Endothelial cell of umbilical vein (primary cell): ENCODE data around the gene BNC1. TPM values are rescaled to one million over a fixed set of nuclear protein-coding genes. Genes with fewer than 3 reads are reported as not detected.
A peak's percentile ranks its signal among the peaks of the same experiment; 100 is the strongest.

ENCODE experiments used
- BruUV-seq: library from RNA; stranded (reverse); fragments of 400-500 nt; replicated peaks from 2 replicates; lab custom pipeline; 2021; lab: Mats Ljungman, UMichigan
- CTCF ChIA-PET: fragments of 300-600, 350-600 bp; sonication (Branson Sonifier 250); formaldehyde crosslinking; loops from one replicate; lab custom pipeline; 2021; ENCODE audit warnings: antibody characterized with exemption, inconsistent platforms; lab: Charles Lee
- POLR2A ChIA-PET: fragments of 300-600, 350-600 bp; sonication (Branson Sonifier 250); formaldehyde crosslinking; loops from one replicate; lab custom pipeline; 2021; ENCODE audit warnings: antibody characterized with exemption, inconsistent platforms; lab: Charles Lee
- DNase-seq: peaks from one replicate; pipeline ENCODE4 v3.0.0-alpha.2; 2011; ENCODE audit warnings: low read depth, low spot score
- FAIRE-seq: peaks from 2 replicates; lab custom pipeline; 2011; peaks lifted over from hg19 to GRCh38; lab: Jason Lieb, UNC
- H2AFZ ChIP-seq: 2 replicates; pipeline ENCODE4 v1.6.0; 2012; ENCODE audit warnings: low read depth, low read length, control low read depth, inconsistent platforms
- H3K27ac ChIP-seq: 2 replicates; pipeline ENCODE4 v1.5.1; 2011; ENCODE audit warnings: low read depth, mild to moderate bottlenecking, control low read depth, low read length, moderate library complexity; ENCODE audit not compliant: insufficient read depth
- H3K27me3 ChIP-seq, 2 experiments: 2 replicates each; pipeline versions ENCODE4 v1.6.0 to v1.6.1; 2011; ENCODE audit warnings: low read length in 2 of 2, mixed read lengths in 1 of 2; ENCODE audit not compliant: control insufficient read depth in 2 of 2, insufficient read depth in 2 of 2
- H3K36me3 ChIP-seq, 2 experiments: 2 replicates in 1 of 2; 3 replicates in 1 of 2; pipeline ENCODE4 v1.5.1; 2011; ENCODE audit warnings: low read length in 2 of 2, mild to moderate bottlenecking in 1 of 2, moderate library complexity in 1 of 2; ENCODE audit not compliant: control insufficient read depth in 2 of 2, insufficient read depth in 2 of 2; ENCODE audit errors: extremely low read depth in 1 of 2
- H3K4me1 ChIP-seq: 3 replicates; pipeline ENCODE4 v1.5.1; 2011; ENCODE audit warnings: mild to moderate bottlenecking, low read length; ENCODE audit not compliant: control insufficient read depth, insufficient read depth; ENCODE audit errors: extremely low read depth
- H3K4me2 ChIP-seq: 2 replicates; pipeline ENCODE4 v1.6.1; 2011; ENCODE audit warnings: low read length, control low read depth, mixed read lengths; ENCODE audit not compliant: insufficient read depth
- H3K4me3 ChIP-seq, 3 experiments: fragments of 200-600 bp in 1 of 3; sonication (generic), shearing (Covaris generic) in 1 of 3; replicated peaks in 1 of 3; 2 replicates each; pipeline ENCODE4 v1.5.1; 2011 to 2016; ENCODE audit warnings: control low read depth in 3 of 3, low read length in 3 of 3, mild to moderate bottlenecking in 2 of 3, inconsistent platforms in 1 of 3, low read depth in 1 of 3, moderate library complexity in 1 of 3; ENCODE audit not compliant: insufficient read depth in 1 of 3
- H3K79me2 ChIP-seq: 2 replicates; pipeline ENCODE4 v1.6.0; 2012; ENCODE audit warnings: low read length, inconsistent platforms; ENCODE audit not compliant: control insufficient read depth, insufficient read depth
- H3K9ac ChIP-seq: replicated peaks from 2 replicates; pipeline ENCODE3; 2011; ENCODE audit warnings: low read length, control low read depth; ENCODE audit not compliant: insufficient read depth; ENCODE audit errors: extremely low read depth
- H3K9me1 ChIP-seq: replicated peaks from 3 replicates; pipeline ENCODE4 v1.6.0; 2011; ENCODE audit warnings: mild to moderate bottlenecking, low read length; ENCODE audit not compliant: control insufficient read depth, insufficient read depth; ENCODE audit errors: extremely low read depth
- H3K9me3 ChIP-seq: replicated peaks from 2 replicates; pipeline ENCODE4 v1.5.1; 2012; ENCODE audit warnings: low read length, inconsistent platforms; ENCODE audit not compliant: control insufficient read depth, insufficient read depth
- H4K20me1 ChIP-seq: replicated peaks from 2 replicates; pipeline ENCODE3; 2011; ENCODE audit warnings: mild to moderate bottlenecking, low read length; ENCODE audit not compliant: control insufficient read depth, insufficient read depth; ENCODE audit errors: extremely low read depth
- CTCF ChIP-seq, 2 donors: IDR thresholded peaks; 1 replicate in 1 of 2; 2 replicates in 1 of 2; pipeline ENCODE4 v1.5.1; 2011; ENCODE audit warnings: low read length in 2 of 2, mild to moderate bottlenecking in 2 of 2, moderate library complexity in 2 of 2, control low read depth in 1 of 2, inconsistent platforms in 1 of 2, low read depth in 1 of 2; ENCODE audit not compliant: insufficient read depth in 1 of 2; ENCODE audit errors: extremely low read depth in 1 of 2
- GATA2 ChIP-seq: IDR thresholded peaks from 2 replicates; pipeline ENCODE4 v1.7.0; 2011; ENCODE audit warnings: low read depth, mild to moderate bottlenecking, moderate library complexity, mixed read lengths, low read length; ENCODE audit not compliant: insufficient read length, insufficient read depth
- JUN ChIP-seq: IDR thresholded peaks from 2 replicates; pipeline ENCODE4 v1.6.1; 2011; ENCODE audit warnings: borderline replicate concordance, low read depth; ENCODE audit not compliant: insufficient read length, insufficient read depth
- POLR2A ChIP-seq: IDR thresholded peaks from 2 replicates; pipeline ENCODE4 v1.6.1; 2012; ENCODE audit warnings: low read depth, mild to moderate bottlenecking, control low read depth, low read length
- POLR2AphosphoS5 ChIP-seq: IDR thresholded peaks from 2 replicates; pipeline ENCODE4 v1.6.1; 2012; ENCODE audit warnings: low read depth, mild to moderate bottlenecking, control low read depth, low read length, moderate library complexity; ENCODE audit not compliant: insufficient read depth
- dilution Hi-C: fragments of 300-500 bp; cut with MboI; formaldehyde crosslinking; loops from one replicate; pipeline ENCODE4 v1.15.0; 2019; ENCODE audit warnings: low sequenced_read_pairs; ENCODE audit not compliant: extremely low pct_ligation_motif_present
- intact Hi-C: fragments of 100-400 bp; cut with micrococcal nuclease; formaldehyde crosslinking; loops from one replicate; pipeline ENCODE4 v1.10.0; 2022
- polyA plus RNA-seq, 4 experiments: library from polyadenylated mRNA; depleted of rRNA in 3 of 4; stranded (reverse) in 3 of 4; unstranded in 1 of 4; fragments of >200 nt; gene quantifications; 2 replicates each; pipeline versions ENCODE4 v1.2.1 to v1.2.3, GENCODE V29; 2011 to 2012; ENCODE audit warnings: missing spikeins in 1 of 4
- total RNA-seq: library from RNA; stranded (reverse); gene quantifications from 2 replicates; pipeline ENCODE4 v1.2.3, GENCODE V29; 2021

The BNC1 gene
- total and polyA plus RNA-seq, 2 donors (not counting 3 experiments of a cell fraction or from before 2014, with no cell fraction given) = 3.4 to 3.9 TPM

GRCh38 chr15:83207660-83208366, 76.7 kb downstream of the BNC1 start, which contains the start of gene HDGFL3:
Gene HDGFL3 (minus strand): TSS chr15:83207823. CDS start chr15:83207414, 409 bp downstream.
- Histone ChIP-seq H3K9me3 (no peaks in the 10 kb centered on the region), H3K4me1 (peaks cover 29% of the 10 kb centered on the region), H4K20me1 (peaks cover 8% of the 10 kb centered on the region), H3K9ac (peak within 1 kb of the TSS; percentile 96), H3K4me2 (peak within 1 kb of the TSS; percentile 97), H2AFZ (peak within 1 kb of the TSS; percentile 96), H3K9me1 (no peaks in the 10 kb centered on the region), H3K4me3 (peak within 1 kb of the TSS; percentile 91 to 95 (median 93)), H3K79me2 (peaks cover 43% of the 10 kb centered on the region), H3K36me3 (no peaks in the 10 kb centered on the region), H3K27me3 (no peaks in the 10 kb centered on the region), H3K27ac (peak within 1 kb of the TSS; percentile 95)
- ChIA-PET CTCF (interaction anchor here (0.9 to 1.9 kb wide), 5 partner anchors 14 to 196 kb away, joined by 3 to 7 read pairs (median 3); partner anchors contain the start of gene C15orf40), POLR2A (interaction anchor here (0.7 kb wide), 1 partner anchor 100 kb away, joined by 3 read pairs; no protein-coding TSS in a partner anchor)
- dilution Hi-C loops (no loop called here), intact Hi-C loops (loop anchor here (2.0 to 5.0 kb wide), 4 partner anchors 79 to 1161 kb away; partner anchors contain the start of genes MEX3B and RPS17)
- TF ChIP-seq JUN = no peak
- TF ChIP-seq POLR2AphosphoS5 = peak; percentile 50
- TF ChIP-seq CTCF (IDR thresholded peaks at IDR 0.05; ENCODE audit: extremely low read depth in 1 of 2, insufficient read depth in 1 of 2, low read depth in 1 of 2, low read length in 2 of 2) = peak in 1 of 2 donors; percentile 26
- TF ChIP-seq GATA2 = no peak
- TF ChIP-seq POLR2A = peak; percentile 47
- BruUV-seq = no TSS peak
- DNase-seq (peak; percentile 59), FAIRE-seq (no peak)
